Measurements from ENCODE around the gene CDH4. TPM values are rescaled to one million over a fixed set of nuclear protein-coding genes. Genes with fewer than 3 reads are reported as not detected.

CDH4 gene
- total RNA-seq, 4 donors from 2014 or later: 0.13 to 0.38 (median 0.21) TPM; not detected in 1

DNA sequence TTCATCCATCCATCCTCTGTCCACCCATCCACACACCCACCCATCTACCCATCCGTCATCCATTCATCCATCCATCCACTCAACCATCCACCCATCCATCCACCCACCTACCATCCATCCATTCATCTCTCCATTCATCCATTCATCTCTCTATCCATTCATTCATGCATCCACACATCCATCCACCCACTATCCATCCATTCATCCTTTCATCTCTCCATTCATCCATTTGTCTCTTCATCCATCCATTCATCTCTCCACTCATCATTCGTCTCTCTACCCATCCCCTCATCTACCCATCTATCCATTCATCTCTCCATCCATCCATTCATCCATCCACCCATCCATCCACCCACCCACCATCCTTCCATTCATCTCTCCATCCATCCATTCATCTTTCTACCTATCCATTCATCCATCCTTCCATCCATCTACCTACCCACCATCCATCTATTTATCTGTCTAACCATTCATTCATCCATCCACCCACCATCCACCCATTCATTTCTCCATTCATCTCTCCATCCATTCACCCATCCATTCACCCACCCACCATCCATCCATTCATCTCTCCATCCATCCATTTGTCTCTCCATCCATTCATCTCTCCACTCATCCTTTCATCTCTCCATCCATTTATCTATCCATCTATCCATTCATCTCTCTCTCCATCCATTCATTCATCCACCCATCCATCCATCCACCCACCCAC lies 538.2 kb downstream of the CDH4 start:
- Histone ChIP-seq H3K27ac (no peak overlapping the region), H3K4me3 (no peak overlapping the region), H3K9me3 (no peaks in the 10 kb centered on the region), H3K4me1 (peaks cover 0 to 11% (median 0%) of the 10 kb centered on the region in 3 donors), H3K27me3 (peaks cover 0 to 3% (median 0%) of the 10 kb centered on the region in 4 donors), H3K36me3 (no peaks in the 10 kb centered on the region)
- DNase-seq: no peak
- intact Hi-C loops (cut with DNase I): no loop called here
- TF ChIP-seq, protein P1, sequence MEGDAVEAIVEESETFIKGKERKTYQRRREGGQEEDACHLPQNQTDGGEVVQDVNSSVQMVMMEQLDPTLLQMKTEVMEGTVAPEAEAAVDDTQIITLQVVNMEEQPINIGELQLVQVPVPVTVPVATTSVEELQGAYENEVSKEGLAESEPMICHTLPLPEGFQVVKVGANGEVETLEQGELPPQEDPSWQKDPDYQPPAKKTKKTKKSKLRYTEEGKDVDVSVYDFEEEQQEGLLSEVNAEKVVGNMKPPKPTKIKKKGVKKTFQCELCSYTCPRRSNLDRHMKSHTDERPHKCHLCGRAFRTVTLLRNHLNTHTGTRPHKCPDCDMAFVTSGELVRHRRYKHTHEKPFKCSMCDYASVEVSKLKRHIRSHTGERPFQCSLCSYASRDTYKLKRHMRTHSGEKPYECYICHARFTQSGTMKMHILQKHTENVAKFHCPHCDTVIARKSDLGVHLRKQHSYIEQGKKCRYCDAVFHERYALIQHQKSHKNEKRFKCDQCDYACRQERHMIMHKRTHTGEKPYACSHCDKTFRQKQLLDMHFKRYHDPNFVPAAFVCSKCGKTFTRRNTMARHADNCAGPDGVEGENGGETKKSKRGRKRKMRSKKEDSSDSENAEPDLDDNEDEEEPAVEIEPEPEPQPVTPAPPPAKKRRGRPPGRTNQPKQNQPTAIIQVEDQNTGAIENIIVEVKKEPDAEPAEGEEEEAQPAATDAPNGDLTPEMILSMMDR (IDR thresholded peaks at IDR 0.05): no peak
- TF ChIP-seq POLR2A (IDR thresholded peaks at IDR 0.05): no peak
- WGBS, 2 donors: 90 to 92% methylated on average over 2 of the region's 2 CpGs

DNA sequence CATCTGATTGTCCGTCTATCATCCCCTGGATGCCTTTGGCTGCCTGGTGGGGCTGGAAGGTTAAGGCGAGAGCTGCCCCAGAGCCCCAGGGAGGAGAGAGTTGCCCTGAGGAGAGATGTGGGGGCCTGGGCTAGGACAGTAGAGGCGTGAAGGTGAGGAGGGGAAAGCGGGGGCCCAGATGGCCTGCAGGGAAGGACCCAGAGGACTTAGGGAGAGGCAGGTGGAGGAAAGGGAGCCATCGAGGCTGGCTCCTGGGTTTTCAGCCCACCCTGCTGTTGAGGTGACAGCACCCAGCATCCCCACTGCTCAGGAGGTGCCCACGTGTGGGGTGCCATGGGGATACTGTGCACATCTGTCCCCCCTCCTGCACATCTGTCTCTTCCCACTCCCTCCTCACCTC lies 539.9 kb downstream of the CDH4 start:
- no peak overlapping the region for H3K27ac ChIP-seq

DNA sequence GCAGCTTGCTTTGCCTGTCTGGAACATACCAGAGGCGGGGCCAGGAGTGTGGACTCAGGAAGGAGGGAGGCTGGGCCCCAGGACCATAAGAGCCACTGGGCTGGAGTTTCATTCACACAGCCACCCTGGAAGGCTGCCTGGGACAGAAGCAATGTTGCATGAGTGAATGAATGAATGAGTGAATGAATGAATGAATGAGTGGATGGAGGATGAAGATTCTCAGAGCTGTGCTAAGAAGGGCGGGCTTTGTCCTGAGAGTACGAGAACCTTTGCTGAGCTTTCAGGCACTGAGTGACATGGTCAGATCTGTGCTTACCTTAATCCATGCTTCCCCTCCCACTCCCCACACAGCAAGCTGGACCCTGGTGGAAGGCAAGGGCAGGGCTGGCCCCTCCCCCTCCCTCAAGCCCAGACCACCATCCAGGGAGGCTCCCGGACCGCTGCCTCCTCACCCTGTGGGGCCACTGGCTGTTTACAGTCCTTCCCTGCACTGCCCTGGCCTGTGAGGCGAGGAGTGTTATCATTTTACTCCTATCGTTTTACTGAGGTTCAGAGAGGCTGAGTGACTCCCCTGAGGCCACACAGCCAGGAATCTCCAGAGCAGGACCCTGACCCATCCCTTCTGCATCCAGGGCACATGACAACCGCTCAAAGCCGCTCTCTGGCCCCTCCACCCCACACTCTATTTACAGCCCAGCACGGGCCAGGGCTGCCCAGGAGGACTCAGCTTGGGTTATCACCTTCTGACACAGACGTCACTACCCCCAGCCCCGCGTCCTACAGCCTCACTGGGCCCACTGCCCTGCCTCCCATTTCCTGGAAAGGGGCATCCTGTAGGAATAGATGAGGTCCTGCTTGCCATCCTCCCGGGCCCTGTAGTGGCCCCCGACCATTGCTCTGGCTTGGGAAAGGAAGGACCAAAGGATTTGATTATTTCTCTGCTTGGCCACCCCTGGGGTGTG lies 543.9 kb downstream of the CDH4 start:
- peaks cover 0 to 29% (median 0%) of the 10 kb centered on the region in 4 donors for H3K27me3 ChIP-seq
- no peak overlapping the region for H3K27ac ChIP-seq
- H3K4me1 ChIP-seq: no peaks in the 10 kb centered on the region
- 63 to 85% methylated on average over 6 to 9 of the region's 15 CpGs for WGBS, 2 donors
- H3K9me3 ChIP-seq: no peaks in the 10 kb centered on the region
- DNase-seq: no peak
- no peak overlapping the region for H3K4me3 ChIP-seq
- no peak for TF ChIP-seq POLR2A (IDR thresholded peaks at IDR 0.05)
- TF ChIP-seq, protein P1 (IDR thresholded peaks at IDR 0.05): no peak
- intact Hi-C loops (cut with DNase I): no loop called here
- H3K36me3 ChIP-seq: no peaks in the 10 kb centered on the region

More for the DNA sequence above, 539.9 kb downstream of the CDH4 start:
- intact Hi-C loops (cut with DNase I): no loop called here
- H3K9me3 ChIP-seq: no peaks in the 10 kb centered on the region
- no peaks in the 10 kb centered on the region for H3K36me3 ChIP-seq
- H3K4me3 ChIP-seq: no peak overlapping the region
- H3K4me1 ChIP-seq: peaks cover 0 to 11% (median 0%) of the 10 kb centered on the region in 3 donors
- H3K27me3 ChIP-seq: peaks cover 0 to 11% (median 0%) of the 10 kb centered on the region in 4 donors
- TF ChIP-seq, protein P1 (IDR thresholded peaks at IDR 0.05): no peak
- no peak for TF ChIP-seq POLR2A (IDR thresholded peaks at IDR 0.05)
- 69 to 78% methylated on average over 5 to 6 of the region's 6 CpGs for WGBS, 2 donors
- no peak for DNase-seq

DNA sequence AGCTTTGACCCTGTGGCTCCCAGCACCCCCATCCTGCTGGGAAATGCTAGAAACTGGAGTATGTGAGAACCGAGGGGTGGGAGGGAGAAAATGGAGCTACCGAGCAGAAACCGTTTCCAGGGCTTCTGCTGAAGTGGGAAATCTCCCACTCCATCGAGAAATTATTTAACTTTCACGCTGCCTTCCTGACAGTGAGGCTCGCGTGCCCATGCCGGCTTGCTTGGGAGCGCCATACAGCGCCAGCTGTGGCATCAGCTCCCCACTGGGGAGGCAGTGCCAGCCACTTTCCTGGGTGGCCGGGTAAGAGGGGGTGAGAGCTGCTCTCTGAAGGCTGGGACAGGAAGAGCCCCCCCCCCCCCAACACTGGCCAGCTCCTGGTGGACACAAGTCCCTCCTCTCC lies 544.7 kb downstream of the CDH4 start:
- intact Hi-C loops (cut with DNase I): no loop called here
- H3K27me3 ChIP-seq: peaks cover 0 to 36% (median 0%) of the 10 kb centered on the region in 4 donors
- WGBS, 2 donors: 37 to 58% methylated on average over 3 to 4 of the region's 11 CpGs
- no peak for DNase-seq
- H3K9me3 ChIP-seq: no peaks in the 10 kb centered on the region
- no peak overlapping the region for H3K4me3 ChIP-seq
- TF ChIP-seq, protein P1 (IDR thresholded peaks at IDR 0.05): no peak
- no peaks in the 10 kb centered on the region for H3K4me1 ChIP-seq
- H3K27ac ChIP-seq: no peak overlapping the region
- H3K36me3 ChIP-seq: no peaks in the 10 kb centered on the region

DNA sequence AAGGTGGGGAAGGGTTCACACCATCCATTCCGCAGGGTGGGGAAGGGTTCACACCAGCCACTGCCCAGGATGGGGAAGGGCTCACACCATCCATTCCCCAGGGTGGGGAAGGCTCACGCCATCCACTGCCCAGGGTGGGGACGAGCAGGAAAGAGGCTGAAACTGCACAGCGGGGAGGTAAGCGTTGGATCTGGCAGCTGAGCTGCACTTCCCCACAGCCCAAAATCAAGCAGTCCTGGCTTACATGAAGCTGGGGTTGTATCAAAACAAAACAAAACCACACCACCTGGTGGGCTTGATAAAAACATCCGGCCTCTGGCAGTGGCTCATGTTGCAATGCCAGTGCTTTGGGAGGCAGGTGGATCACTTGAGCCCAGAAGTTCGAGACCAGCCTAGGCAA lies 545.1 kb downstream of the CDH4 start:
- H3K27ac ChIP-seq: no peak overlapping the region
- H3K4me3 ChIP-seq: no peak overlapping the region
- H3K9me3 ChIP-seq: no peaks in the 10 kb centered on the region
- no peaks in the 10 kb centered on the region for H3K4me1 ChIP-seq
- TF ChIP-seq POLR2A (IDR thresholded peaks at IDR 0.05): no peak
- TF ChIP-seq, protein P1 (IDR thresholded peaks at IDR 0.05): no peak
- intact Hi-C loops (cut with DNase I): no loop called here
- H3K27me3 ChIP-seq: peaks cover 0 to 41% (median 0%) of the 10 kb centered on the region in 4 donors
- DNase-seq: no peak
- H3K36me3 ChIP-seq: no peaks in the 10 kb centered on the region
- 65% methylated on average over 4 to 5 of the region's 7 CpGs for WGBS, 2 donors
